HG03066 (cell line): ENCODE data around the gene SYT1.
"Not testable (repeated sequence)": the region's sequence is repeated elsewhere in the genome, so short reads cannot be mapped to it uniquely, and the experiment has no call there.

Experiments
- ATAC-seq: cut with Tn5 transposase; IDR thresholded peaks from one replicate; pipeline ENCODE4 v1.9.1; 2021; ENCODE audit warnings: low read depth; ENCODE audit not compliant: unreplicated experiment

SYT1 gene

GRCh38 chr12:79421236-79421740 lies 556.7 kb downstream of the SYT1 start:
- ATAC-seq, result no peak

- no peak for ATAC-seq
These were observed 557.7 kb downstream of the SYT1 start for GRCh38 chr12:79422060-79422812.

GRCh38 chr12:79423560-79423959 lies 559.0 kb downstream of the SYT1 start:
- ATAC-seq, result no peak

DNA sequence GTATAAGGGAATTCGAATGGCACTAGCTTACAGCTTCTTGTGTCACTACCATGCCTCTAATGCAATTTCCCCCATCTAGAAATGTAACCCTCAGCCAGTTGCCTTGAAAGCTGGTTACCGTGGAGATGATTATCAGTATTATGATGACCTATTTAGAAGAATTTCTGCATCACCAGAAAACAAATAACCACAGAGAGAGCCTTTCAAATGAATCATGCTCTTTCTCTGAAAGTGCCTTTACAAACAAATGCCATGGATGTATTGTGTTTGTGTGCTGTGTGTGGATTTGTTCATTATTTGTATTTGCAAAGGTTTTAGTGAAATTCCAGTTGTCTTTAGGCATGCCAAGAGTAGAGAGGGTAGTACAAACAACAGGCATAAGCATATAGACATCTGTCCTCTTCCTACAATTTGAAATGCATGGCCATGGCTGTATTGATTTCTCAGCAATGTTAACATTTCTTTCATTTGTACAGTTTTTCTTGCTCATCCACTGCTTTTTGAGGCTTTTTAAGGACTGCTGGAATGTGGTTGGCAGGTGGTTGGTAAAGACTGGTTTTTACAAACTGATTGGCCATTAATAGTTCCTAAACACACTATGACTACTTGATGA lies 559.6 kb downstream of the SYT1 start:
- no peak for ATAC-seq

DNA sequence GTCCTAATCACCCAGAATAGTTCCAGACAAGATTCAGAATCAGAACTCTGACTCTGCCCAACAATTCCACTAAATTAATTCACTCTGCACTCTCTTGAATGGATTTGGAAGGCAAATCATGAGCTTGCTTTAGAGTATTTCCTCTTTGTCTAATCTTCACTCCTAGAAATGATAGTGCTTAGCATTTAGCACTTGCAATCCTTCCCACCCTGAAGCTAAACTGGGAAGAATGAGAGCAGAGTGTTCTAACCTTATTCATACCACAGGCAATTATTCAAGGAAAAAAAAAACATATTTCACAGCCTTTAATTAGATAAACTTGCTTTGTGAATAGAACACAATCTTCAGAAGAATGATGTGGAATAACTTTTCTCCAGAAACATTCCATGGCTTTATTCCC lies 561.5 kb downstream of the SYT1 start:
- no peak for ATAC-seq

DNA sequence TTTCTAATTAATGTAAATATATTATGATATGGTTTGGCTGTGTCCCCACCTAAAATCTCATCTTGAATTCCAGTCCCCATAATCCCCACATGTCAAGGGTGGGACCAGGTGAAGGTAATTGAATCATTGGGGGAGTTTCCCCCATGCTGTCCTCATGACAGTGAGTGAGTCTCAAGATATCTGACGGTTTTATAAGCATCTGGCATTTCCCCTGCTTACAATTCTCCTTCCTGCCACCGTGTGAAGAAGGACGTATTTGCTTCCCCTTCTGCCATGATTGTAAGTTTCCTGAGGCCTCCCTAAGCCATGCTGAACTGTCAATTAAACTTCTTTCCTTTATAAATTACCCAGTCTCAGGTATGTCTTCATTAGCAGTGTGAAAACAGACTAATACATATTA lies 562.2 kb downstream of the SYT1 start:
- not testable (repeated sequence) for ATAC-seq

- no peak for ATAC-seq
These were observed 569.0 kb downstream of the SYT1 start for GRCh38 chr12:79433465-79434072.

GRCh38 chr12:79434561-79434960 lies 570.0 kb downstream of the SYT1 start:
- ATAC-seq, result no peak

- no peak for ATAC-seq
These were observed 571.2 kb downstream of the SYT1 start for GRCh38 chr12:79435742-79436141.

- no peak for ATAC-seq
These were observed 574.1 kb downstream of the SYT1 start for GRCh38 chr12:79438480-79439174.

DNA sequence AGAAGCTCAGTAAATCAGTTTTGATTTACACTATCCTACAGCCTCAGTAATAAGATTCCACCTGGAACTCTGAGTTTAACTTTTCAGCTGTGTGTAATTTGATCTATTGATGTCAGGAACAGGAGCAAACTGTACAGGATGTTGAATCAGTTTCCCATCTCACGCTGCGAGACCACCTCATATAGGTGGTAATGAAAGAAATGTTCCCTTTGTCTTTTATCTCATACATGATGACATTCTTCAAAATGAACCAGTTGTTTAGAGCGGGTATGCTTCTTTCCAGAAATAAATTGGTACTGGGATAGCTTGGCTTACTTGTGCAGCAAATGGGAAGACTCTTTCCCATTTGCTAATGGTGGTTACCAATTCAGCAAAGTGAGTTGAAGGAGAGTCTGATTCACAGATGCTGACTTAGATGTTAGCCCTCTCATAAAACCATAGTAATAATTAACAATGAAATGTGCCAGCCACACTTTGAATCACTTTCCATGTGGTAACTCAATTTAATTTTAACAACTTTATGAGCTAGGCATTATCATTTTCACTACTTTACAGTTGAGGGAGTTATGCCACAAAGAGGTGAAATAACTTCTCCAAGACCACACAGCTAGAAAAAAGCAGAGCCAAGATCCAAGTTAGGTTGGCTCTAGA lies 574.7 kb downstream of the SYT1 start:
- ATAC-seq, result no peak

GRCh38 chr12:79441534-79441933 lies 577.0 kb downstream of the SYT1 start:
- no peak for ATAC-seq

DNA sequence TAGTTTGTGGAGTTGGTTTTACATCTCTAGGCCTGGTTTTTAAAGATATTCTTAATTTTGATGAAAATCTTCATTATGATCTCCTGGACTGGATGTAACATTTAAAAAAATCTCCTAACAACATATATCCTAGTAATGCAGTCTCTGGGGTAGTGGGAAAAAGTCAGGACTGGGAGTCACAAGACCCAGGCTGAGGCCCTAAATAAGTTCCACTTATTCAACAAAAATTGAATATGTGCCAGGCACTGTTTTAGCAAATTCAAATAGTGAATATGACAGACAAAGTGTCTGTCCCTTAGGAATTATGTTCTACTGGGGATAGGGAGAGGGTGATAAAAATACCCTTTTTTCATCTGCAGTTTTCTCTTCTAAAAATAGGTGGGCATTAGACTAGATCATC lies 577.8 kb downstream of the SYT1 start:
- ATAC-seq, result no peak

- ATAC-seq, result no peak
These were observed 579.5 kb downstream of the SYT1 start for GRCh38 chr12:79444089-79444488.

- ATAC-seq, result no peak
These were observed 584.2 kb downstream of the SYT1 start for GRCh38 chr12:79448816-79449215.

GRCh38 chr12:79451365-79451764 lies 586.8 kb downstream of the SYT1 start:
- ATAC-seq, result no peak

DNA sequence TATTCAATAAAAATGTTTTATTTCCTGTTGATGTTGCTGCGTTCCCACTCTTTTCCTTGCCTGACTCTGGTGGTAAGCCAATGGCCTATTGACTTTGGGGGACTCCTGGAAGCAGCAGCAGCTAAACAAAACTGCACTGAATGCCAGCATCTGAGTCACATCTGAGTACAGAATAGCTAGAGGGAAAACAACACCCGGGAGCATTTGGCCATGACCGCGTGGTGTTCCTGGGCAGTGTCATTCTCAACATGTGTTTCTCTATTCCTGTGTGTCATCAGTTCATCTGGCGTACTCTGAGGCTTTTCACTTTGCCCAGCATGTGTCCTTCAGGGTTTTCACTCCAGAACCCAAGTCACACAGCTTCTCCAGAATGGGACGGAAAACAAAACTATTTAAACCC lies 587.4 kb downstream of the SYT1 start:
- no peak for ATAC-seq

- no peak for ATAC-seq
These were observed 588.3 kb downstream of the SYT1 start for GRCh38 chr12:79452906-79453305.

DNA sequence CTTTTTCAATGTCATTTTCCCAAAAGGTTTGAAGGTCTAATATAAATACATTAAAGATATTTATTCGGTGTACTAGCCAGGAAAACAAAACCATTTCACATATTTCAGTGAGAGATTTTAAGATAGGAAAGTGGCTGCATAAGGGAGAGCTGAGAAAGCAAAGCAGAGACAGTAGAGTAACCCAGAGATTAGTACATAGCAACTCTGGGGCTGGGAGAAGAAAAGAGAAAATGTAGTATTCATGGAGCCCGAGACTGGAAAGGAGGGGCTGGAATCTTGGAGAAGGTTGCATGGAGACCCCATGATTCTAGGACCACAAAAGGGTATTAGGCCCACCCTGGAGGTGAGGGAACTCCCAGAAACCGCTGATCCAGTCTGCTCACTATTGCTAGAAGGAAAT lies 589.2 kb downstream of the SYT1 start:
- ATAC-seq, result no peak

DNA sequence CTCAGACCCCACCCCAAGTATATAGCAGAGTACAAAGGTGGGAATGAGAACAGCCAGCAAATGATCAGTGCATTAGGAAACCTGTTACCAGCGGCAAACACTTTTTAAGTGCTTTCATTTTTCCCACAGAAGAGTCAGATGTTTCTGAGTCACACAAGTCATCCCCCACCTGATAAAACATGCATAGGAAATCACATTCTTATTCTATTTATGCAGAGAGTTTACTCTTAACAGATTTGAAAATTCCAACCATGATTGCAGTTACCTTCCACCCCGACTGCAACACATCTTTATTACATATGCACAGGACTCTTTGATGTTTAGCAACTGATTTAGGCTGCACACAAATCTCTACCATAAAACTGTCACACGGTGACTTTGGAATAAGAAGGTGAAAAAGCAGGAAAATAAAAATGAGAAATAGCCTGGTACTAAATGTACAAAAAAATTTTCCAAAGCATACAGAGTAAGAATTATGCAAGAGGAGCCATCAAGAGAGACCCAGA lies 589.8 kb downstream of the SYT1 start:
- ATAC-seq, result no peak
